ENCODE data around the gene SPC25.
"Not testable (repeated sequence)": the region's sequence is repeated elsewhere in the genome, so short reads cannot be mapped to it uniquely, and the experiment has no call there.

Gene SPC25, protein sequence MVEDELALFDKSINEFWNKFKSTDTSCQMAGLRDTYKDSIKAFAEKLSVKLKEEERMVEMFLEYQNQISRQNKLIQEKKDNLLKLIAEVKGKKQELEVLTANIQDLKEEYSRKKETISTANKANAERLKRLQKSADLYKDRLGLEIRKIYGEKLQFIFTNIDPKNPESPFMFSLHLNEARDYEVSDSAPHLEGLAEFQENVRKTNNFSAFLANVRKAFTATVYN

DNA sequence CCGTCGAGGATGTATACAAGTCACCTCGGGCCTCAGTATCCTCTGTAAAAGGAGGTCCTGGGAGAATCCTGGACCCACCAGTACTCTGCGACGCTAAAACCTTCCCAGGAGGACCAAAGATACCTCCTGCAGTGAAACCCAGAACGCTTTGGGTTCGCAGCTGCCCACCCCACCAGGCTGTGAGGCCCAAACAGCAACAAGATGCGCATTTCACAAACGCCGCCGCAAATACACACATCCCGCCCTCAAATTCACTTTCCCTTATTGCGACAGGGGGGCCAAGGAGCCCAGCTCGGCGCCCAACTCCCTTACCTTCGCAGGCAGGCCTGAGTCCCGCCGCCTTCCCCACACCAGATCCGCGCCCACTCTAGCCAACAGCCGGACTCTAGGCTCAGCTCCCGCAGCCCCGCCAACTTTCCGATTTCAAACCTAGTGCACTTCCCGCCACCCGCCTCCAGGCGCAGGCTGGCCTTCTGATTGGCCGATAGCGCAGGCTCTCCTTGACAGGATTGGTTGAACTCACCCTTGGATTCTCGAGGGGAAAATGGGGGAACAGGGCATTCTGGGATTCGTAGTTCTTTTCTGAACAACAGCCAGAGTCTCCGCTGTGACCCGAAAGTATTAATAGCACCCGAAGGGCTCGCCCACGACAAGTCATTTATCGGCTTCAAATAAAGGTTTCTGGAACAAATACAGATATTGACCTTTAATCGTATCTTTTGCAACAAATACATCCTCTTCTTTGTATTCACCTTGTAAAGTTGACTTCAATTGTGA lies at the start of gene SPC25:
Gene SPC25, minus strand, starts transcription at position 425 of the 777 bp plus-strand sequence. CDS start 911 bp downstream, outside the sequence.
- DNase-seq, result peak; percentile 98

DNA sequence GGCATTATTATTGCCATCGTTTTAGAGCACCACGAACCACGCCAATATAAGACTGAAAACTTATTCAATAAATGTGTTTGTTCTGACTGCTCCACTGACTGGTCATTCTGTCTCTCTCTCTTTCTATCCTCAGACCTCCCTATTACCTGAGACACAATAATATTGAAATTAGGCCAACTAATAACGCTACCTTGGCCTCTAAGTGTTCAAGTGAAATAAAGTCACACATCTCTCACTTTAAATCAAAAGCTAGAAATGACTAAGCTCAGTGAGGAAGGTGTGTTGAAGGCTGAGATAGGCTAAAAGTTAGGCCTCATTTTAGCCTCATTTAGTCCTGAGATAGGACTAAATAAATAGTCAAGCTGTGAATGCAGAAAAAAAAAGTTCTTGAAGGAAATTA lies 49.7 kb upstream of the SPC25 start:
- DNase-seq, result no peak

DNA sequence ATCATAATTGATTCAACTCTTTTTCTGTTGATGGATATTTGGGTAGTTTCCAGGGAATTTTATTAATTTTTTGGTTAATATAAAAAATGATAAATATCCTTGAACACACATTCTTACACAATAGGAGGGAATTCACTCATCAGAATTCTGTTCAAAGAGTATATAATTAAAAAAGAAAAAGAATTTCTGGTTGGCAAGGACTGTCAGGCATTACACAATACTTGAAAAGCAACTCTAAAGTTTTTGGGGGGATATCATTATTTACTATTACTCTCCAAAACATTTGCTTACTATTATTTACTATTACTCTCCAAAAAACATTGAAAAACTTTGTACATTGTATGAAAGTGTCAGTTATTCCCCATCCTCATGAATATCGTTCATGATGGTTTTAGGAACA lies 48.8 kb upstream of the SPC25 start:
- DNase-seq, result no peak

DNA sequence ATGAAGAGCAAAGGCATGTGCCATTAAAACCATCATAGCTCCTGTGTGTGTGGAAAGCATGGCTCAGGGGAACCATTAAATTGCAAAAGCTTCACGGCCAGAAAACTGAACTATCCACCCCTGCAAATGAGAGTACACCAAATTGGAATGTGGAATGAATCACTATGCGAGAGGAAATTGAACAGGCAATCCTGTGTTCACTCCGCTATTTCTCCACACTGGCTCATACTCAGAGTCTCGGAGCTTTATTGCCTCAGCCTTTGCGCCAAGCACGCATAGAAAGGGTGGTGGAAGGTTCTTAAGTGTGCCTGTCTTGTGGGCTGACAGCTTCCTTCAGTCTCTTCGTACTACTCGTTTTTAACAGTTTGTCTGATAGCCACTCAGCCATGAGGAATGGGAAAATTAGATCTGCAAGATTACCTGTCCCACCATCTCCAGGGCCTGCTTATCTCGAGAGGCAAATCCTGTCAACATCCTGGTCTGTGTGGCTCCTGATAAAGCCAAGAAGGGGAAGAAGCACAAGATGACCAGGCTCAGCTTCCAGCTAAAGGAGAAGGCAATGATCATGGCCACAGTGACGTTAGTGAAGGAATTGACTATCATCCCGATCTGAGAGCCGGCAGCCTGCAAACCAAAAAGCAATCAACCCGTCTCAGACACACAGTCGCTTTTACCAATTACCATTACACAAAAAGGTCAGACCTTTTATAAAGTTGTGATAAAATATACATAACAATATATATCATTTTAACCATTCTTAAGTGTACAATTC lies 45.8 kb upstream of the SPC25 start:
- peak; percentile 87 for DNase-seq

DNA sequence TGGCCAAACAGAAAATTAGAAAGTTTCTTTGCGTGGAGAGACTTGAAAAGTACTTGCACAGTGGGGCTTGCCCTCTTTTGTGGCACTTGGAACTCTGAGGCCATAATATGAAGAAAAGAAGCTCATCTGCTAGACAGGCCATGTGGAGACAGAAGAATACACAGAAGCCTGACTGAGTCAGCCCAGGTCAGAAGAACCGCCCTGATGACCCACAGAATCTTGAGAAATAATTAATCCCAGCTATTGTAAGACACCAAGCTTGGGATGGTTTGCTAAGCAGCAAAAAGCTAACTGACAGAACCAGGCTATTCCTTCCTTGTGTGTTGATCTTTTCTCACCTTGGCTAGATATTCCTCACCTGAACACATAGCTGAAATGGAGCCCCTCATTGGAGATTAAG lies 44.6 kb upstream of the SPC25 start:
- no peak for DNase-seq

DNA sequence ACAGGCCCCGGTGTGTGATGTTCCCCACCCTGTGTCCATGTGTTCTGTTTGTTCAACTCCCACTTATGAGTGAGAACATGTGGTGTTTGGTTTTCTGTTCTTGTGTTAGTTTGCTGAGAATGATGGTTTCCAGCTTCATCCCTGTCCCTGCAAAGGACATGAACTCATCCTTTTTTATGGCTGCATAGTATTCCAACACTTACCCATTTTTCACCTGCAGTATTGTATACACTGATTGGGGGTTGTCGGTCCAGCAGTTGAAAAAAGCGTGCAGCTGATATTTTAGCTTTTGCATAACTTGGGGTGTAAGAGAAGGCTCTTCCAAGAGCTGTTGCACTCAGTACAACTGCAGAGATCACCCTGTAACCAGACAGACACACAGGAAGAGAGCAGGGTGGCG lies 41.9 kb upstream of the SPC25 start:
- DNase-seq, result not testable (repeated sequence)

DNA sequence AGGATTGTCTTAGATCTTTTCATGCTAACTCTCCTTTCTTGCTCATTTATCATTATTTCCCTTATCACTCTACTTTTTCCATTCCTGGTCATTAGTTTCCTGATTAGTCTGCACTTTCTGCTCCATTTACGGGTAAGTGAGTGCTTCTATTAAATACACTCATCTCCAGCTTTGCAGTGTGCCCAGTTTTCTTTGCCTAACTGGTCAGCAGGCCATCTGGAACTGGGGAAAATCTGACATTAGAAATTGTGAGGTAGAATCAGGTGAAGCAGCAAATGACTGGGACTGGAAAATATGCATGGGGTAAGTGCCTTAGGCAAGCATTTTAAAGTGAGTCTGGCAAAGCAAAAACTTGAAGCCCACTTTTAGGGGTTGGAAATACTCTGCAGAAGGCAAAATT lies 40.0 kb upstream of the SPC25 start:
- DNase-seq, result no peak

DNA sequence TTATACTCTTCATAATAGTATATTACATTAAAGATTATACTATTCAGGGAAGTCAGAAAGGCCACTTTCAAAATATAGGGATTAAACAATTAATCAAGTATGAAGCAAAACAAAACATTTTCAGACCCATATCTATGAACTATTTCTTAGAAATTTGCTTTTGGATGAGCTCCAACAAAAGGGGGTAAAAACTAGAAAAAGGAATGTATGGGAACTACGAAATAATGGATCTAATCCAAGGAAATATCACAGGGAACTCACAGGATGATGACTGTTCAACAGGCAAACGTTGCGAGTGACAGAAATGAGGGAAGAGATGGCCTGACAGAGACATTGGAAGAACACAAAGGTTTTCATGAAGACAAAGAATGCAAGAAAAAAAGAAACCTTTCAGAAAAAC lies 38.8 kb upstream of the SPC25 start:
- DNase-seq, result no peak

DNA sequence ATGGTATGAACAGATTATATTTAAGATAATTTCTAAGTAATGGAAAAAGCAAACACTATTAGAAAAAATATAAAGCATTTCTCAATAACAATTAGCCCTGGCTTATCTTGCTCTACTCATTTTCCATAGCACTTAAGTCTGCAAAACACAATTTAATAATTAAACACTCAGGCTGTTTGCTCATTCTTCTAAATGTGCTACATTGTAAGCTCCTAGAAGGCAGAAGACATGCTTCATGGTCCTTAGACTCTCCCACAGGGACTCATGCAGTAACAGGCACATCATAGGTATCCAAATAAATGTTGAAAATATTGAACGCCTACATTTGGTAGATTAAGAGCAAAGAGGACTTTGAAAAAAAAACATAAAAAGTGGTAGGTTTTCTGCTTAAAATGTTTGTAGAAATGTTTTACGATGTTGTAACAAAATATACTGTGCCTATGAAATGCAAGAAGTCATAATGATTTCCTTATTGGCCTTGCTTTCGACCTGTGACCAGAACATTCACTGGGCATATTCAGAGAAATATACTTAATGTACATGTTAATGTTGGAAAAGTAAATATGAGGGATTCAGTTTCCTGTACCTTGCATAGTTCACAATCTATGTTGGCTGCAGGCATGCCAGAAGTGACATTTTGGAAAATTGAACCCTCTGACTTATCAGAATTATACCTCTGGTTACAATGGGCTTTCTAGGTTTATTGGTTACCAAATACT lies 38.0 kb upstream of the SPC25 start:
- DNase-seq, result no peak

DNA sequence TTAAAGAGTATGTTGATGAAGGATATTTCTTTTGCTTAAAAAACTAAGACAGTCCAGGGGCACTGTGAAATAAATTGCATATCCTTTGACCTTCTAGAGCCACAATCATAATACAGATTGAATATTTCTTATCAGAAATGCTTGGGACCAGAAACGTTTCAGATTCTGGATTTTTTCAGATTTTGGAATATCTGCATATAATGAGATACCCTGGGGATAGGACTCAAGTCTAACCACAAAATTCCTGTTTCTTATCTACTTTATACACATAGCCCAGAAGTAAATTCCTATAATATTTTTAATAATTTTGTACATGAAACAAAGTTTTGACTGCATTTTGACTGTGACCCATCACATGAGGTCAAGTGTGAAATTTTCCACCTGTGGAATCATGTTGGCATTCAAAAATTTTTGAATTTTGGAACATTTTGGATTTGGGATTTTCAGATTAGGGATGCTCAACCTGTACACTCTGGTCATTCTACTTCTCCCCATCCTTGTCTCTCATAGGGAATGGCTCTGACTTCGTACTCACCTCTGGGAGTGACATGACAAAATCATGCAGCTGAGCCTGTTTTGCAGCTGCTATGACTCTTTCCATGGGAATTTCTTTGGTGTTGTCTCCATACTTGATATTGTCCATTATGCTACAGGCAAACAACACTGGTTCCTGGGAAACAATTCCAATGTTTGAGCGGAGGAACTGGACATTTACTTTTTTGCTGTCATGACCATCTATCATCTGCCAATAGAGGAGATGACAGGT lies 36.6 kb upstream of the SPC25 start:
- no peak for DNase-seq

DNA sequence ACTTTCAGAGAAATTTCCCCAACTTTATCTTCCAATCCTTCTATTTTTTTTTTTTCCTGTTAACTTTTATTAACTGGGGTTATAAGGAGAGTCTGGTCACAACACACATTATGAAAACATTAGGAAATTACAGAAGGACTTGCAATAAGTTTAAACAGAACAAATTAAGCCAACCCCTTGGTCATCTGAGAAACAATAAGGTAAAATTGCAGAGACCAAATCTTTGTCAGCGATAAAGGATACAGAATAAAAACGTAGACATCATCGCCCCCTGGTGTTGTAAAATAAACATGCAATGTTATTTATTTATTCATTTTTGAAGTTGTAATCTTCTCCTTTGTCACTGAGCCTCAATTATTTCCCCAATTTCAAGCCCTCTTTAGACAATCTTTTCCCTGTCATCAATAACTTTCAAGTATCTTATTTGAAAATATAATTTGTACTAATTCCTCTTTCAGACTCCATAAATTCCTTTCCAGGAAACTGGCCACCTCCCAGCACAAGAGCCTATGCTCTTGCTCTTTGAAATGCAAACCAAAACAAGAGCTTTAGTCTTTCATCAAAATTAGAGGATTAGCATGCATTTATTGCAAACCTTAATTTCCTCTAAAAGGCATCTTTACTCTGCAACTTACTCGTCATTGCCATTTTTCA lies 30.4 kb upstream of the SPC25 start:
- peak; percentile 79 for DNase-seq

DNA sequence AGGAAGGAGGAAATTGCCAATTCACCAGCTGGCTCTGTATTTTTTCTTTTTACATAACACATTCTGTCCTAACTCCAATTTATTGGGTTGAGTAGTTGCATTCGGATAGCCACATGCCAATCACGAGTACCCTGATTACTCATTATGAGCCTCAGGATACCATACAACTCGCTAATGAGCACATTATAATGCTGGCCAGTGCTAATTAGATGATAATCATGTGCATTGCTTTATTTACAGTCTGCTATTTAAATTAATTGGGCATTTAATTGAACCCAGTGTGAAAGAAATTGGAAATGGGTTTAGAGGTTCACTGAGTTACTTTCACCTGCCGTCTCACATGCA lies 26.1 kb upstream of the SPC25 start:
- DNase-seq, result no peak

DNA sequence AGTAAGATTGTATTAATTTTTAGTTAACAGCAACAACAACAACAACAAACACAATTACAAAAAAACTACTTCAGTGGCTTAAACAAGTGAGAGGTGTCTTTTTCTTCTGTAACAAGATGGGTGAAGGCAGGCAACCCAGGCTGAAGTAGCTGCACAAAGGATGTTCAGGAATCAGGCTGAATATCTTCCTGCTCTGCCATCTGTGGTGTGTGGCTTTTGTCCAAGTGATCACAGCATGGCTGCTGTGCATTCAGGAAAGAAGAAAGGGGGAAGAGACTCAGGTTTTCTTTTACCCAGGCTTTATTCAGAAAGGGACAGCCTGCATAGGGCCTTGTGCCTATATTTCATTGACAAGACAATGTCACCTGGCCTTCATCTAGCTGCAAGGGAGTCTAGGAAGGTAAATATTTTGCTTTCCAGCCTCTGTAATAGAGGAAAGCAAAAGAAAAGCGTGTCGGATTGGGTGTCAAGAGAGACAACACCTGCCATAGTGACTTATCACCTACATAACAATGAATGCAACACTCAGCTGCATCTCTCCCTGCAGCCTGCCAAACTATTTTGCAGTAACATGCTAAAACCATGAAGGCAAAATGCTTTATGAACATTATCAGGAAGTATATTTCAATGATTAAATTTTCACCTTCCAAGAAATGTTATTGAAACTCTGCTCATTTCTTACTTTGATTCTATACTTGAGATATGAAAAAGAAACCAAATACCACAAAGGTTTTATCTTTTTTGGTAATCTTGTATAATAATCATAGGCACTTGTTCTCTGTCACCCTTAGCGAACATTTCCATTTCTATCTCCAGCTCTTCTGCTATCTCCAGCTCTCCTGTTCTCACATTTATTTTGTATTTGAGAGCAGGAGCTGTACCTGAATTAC lies 25.5 kb upstream of the SPC25 start:
- no peak for DNase-seq

DNA sequence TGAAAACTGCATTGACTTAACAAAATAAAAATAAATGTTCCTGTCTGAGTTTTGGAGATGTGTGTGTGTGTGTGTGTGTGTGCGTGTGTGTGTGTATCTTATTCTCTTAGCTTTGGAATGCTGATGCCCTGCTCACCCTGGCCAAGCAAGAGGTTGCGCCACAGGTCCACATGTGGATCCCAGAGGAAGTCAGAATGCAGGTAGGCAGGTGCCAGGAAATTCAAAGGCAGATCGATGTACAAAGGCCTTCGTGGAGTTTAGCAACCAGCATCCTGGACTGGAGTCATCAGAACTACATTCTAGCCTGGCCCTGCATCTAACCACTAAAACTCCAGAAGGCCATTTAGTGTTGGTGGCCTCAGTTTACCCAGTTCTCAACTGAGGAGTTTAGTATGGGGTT lies 23.3 kb upstream of the SPC25 start:
- DNase-seq, result no peak

DNA sequence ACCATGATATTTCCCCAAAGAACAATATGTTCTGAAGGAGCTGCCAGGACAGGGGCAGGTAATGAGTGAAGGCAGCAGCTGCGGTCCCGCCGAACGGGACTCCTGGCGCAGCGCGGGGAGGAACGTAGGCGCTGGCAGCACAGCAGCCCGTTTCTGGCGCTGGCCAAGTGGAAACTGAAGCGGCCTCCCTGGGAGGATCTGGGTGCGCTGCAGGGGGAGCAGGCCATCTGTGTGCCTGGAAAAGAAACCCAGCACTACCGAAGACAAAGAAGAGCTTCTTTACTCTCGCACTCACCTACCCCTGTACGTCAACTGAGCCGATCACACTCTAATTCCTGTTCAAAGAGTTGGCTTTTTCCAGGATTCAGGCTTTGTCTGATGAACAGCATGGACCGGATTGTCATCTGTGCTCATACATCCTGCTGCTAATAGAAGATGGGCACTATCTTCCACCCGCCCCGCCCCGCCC lies 22.7 kb upstream of the SPC25 start:
- peak; percentile 35 for DNase-seq

DNA sequence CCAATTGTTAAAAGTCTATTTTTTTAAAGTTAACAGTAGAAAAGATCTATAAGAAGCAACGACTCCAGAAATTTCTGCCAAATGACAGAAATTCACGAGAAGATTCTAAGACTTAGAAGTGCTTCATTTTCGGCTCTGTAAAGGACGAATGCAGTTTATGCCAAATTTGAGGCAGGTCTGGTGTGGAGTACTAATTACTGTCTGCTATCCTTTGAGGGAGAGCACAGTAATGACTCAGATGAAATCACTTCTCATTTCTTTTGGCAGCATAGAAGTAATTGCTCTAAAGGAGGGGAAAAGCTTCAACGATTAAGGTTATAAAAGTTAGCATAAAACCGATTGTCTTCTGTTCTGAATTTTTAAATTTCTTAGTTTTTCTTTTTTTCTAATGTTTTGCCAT lies 22.2 kb upstream of the SPC25 start:
- peak; percentile 30 for DNase-seq

DNA sequence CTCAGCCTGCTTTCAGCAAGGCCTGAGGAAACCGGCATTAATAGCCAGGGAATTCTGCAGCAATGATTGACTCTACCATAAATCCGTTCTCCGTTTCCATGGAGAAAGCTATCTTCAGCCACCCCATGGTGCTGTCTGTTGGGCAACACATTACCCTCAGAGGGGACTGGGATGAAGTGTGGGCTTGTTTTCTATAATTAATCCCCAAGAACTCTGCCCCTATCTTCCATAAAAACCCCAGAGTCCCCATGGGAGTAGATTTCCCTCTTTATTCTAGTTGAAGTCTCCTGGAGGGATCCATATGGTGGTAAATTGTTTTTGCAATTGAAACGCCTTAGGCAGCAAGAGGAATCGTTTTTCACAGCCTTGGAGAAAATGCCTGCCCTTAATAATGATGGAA lies 20.1 kb upstream of the SPC25 start:
- DNase-seq, result no peak

DNA sequence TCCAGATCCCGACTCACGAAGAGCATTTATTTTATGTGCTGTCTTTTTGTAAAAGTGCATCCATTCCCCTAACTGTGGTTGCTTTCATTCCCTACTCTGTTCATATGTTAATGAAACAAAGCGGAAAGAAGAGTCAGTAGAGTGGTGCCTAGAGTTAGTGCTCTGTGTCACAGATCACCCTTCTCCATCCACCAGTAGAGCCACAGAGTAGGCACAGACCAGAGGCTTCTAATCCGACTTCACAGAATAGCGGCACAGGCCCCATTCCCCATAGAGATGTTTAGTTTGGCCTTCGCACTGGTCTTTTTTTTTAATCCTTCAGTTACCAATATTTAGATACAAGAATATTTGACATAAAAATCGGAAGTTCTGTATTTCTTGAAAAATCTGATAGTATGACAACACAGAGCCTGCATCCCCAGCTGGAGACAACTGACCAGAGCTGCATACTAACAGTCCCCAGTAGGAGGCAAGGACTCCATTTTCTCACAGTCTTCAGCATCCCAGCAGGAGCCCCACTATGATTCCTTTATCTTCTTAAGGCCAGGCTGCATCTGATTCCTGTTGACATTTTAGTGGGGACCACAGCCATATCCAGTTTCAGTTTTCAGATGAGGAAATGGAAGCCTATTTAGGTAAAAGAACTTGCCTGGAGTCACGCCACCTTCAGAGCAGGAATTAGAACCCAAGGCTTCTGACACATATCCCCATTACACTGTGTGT lies 17.9 kb upstream of the SPC25 start:
- DNase-seq, result peak; percentile 26

DNA sequence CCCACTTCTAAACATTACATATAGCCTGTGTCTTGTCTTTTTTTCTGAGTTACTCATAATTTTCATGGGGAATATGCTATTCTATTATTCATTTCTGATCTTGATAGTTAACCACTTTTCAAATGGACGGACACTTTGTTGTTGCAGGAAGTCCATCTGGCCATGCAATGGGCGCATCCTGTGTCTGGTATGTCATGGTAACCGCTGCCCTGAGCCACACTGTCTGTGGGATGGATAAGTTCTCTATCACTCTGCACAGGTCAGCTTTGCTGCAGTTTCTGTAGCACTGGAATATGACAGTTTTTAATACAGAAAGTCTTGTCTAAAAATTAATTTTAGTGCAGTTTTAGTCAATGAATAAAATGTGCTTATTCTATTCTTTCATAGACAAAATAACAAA lies 14.1 kb upstream of the SPC25 start:
- no peak for DNase-seq

DNA sequence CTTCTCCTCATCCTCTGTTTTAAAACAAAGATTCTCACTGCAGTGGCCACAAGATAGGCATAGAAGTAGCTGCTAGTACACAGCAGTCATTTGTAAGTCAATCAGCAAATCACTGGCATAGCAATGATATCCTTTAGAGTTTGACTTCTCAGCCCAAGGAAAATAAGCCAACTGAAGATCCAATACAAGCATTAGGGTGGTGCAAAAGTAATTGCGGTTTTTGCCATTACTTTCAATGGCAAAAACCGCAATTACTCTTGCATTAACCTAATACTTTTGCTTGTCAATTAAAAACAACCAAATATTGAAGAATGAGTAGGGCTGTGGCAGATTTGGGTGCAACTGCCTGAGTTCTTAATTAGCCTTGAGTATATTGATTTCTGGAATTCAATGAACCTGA lies 13.7 kb upstream of the SPC25 start:
- no peak for DNase-seq

Measured in hematopoietic multipotent progenitor cell treated with erythropoietin and hydrocortisone succinate and interleukin-3 and kit ligand, for 4 days (in vitro differentiated cells).